GM23338 (cell line): ENCODE data around the gene ATP8A1.

Source experiments
- EZH2 ChIP-seq: fragments of 200-600 bp; sonication (generic); IDR thresholded peaks from one replicate; pipeline ENCODE4 v1.8.0; 2017; ENCODE audit warnings: antibody characterized with exemption, mild to moderate bottlenecking, low read depth; ENCODE audit not compliant: unreplicated experiment
- EZH2phosphoT487 ChIP-seq: fragments of 200-600 bp; sonication (generic); IDR thresholded peaks from one replicate; pipeline ENCODE4 v1.8.1; 2018; ENCODE audit warnings: antibody characterized with exemption; ENCODE audit not compliant: unreplicated experiment
- TF ChIP-seq, protein P1 (sequence below): IDR thresholded peaks from 2 replicates; pipeline ENCODE4 v1.6.1; 2016; ENCODE audit warnings: antibody characterized with exemption
- TF ChIP-seq, protein P2 (sequence below), 2 experiments: fragments of 200-600 bp in 1 of 2; sonication (generic) in 1 of 2; conservative IDR thresholded peaks; 2 replicates each; pipeline versions ENCODE4 v1.5.1 to v1.6.1; 2016 to 2017; ENCODE audit warnings: antibody characterized with exemption in 2 of 2, low read depth in 2 of 2, mild to moderate bottlenecking in 2 of 2, moderate library complexity in 1 of 2
- TF ChIP-seq, protein P3 (sequence below): fragments of 250-450 bp; sonication (Bioruptor Pico); IDR thresholded peaks from 2 replicates; pipeline ENCODE4 v1.5.0; 2020; ENCODE audit warnings: mild to moderate bottlenecking, moderate library complexity
- TF ChIP-seq, protein P4 (sequence below): IDR thresholded peaks from one replicate; pipeline ENCODE4 v1.6.1; 2018; ENCODE audit warnings: antibody characterized with exemption; ENCODE audit not compliant: unreplicated experiment

DNA sequence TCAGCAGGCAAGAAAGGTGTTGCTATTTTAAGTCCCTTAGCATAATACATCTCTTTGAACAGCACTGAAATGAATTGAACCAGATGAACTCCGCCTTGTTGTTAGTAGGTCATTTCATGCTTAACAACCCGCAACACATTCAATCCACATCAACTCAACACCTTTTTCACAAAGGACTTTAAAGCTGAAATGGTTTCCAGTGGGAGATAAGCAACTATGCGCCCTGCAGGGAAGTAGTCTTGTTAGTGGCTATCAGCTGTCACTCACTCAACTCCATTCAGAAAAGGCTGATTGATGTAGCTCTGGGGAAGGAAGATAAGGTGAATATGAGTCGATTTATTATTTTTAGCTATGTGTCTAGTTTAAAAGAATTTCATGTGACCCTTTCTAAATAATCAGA, 46.0 kb downstream of the ATP8A1 start:
- TF ChIP-seq, protein P1, sequence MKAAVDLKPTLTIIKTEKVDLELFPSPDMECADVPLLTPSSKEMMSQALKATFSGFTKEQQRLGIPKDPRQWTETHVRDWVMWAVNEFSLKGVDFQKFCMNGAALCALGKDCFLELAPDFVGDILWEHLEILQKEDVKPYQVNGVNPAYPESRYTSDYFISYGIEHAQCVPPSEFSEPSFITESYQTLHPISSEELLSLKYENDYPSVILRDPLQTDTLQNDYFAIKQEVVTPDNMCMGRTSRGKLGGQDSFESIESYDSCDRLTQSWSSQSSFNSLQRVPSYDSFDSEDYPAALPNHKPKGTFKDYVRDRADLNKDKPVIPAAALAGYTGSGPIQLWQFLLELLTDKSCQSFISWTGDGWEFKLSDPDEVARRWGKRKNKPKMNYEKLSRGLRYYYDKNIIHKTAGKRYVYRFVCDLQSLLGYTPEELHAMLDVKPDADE, result no peak
- no peak for TF ChIP-seq EZH2phosphoT487
- TF ChIP-seq, protein P2, sequence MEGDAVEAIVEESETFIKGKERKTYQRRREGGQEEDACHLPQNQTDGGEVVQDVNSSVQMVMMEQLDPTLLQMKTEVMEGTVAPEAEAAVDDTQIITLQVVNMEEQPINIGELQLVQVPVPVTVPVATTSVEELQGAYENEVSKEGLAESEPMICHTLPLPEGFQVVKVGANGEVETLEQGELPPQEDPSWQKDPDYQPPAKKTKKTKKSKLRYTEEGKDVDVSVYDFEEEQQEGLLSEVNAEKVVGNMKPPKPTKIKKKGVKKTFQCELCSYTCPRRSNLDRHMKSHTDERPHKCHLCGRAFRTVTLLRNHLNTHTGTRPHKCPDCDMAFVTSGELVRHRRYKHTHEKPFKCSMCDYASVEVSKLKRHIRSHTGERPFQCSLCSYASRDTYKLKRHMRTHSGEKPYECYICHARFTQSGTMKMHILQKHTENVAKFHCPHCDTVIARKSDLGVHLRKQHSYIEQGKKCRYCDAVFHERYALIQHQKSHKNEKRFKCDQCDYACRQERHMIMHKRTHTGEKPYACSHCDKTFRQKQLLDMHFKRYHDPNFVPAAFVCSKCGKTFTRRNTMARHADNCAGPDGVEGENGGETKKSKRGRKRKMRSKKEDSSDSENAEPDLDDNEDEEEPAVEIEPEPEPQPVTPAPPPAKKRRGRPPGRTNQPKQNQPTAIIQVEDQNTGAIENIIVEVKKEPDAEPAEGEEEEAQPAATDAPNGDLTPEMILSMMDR (conservative IDR thresholded peaks at IDR 0.05; ENCODE audit: low read depth in 2 of 2), result no peak
- TF ChIP-seq, protein P3, sequence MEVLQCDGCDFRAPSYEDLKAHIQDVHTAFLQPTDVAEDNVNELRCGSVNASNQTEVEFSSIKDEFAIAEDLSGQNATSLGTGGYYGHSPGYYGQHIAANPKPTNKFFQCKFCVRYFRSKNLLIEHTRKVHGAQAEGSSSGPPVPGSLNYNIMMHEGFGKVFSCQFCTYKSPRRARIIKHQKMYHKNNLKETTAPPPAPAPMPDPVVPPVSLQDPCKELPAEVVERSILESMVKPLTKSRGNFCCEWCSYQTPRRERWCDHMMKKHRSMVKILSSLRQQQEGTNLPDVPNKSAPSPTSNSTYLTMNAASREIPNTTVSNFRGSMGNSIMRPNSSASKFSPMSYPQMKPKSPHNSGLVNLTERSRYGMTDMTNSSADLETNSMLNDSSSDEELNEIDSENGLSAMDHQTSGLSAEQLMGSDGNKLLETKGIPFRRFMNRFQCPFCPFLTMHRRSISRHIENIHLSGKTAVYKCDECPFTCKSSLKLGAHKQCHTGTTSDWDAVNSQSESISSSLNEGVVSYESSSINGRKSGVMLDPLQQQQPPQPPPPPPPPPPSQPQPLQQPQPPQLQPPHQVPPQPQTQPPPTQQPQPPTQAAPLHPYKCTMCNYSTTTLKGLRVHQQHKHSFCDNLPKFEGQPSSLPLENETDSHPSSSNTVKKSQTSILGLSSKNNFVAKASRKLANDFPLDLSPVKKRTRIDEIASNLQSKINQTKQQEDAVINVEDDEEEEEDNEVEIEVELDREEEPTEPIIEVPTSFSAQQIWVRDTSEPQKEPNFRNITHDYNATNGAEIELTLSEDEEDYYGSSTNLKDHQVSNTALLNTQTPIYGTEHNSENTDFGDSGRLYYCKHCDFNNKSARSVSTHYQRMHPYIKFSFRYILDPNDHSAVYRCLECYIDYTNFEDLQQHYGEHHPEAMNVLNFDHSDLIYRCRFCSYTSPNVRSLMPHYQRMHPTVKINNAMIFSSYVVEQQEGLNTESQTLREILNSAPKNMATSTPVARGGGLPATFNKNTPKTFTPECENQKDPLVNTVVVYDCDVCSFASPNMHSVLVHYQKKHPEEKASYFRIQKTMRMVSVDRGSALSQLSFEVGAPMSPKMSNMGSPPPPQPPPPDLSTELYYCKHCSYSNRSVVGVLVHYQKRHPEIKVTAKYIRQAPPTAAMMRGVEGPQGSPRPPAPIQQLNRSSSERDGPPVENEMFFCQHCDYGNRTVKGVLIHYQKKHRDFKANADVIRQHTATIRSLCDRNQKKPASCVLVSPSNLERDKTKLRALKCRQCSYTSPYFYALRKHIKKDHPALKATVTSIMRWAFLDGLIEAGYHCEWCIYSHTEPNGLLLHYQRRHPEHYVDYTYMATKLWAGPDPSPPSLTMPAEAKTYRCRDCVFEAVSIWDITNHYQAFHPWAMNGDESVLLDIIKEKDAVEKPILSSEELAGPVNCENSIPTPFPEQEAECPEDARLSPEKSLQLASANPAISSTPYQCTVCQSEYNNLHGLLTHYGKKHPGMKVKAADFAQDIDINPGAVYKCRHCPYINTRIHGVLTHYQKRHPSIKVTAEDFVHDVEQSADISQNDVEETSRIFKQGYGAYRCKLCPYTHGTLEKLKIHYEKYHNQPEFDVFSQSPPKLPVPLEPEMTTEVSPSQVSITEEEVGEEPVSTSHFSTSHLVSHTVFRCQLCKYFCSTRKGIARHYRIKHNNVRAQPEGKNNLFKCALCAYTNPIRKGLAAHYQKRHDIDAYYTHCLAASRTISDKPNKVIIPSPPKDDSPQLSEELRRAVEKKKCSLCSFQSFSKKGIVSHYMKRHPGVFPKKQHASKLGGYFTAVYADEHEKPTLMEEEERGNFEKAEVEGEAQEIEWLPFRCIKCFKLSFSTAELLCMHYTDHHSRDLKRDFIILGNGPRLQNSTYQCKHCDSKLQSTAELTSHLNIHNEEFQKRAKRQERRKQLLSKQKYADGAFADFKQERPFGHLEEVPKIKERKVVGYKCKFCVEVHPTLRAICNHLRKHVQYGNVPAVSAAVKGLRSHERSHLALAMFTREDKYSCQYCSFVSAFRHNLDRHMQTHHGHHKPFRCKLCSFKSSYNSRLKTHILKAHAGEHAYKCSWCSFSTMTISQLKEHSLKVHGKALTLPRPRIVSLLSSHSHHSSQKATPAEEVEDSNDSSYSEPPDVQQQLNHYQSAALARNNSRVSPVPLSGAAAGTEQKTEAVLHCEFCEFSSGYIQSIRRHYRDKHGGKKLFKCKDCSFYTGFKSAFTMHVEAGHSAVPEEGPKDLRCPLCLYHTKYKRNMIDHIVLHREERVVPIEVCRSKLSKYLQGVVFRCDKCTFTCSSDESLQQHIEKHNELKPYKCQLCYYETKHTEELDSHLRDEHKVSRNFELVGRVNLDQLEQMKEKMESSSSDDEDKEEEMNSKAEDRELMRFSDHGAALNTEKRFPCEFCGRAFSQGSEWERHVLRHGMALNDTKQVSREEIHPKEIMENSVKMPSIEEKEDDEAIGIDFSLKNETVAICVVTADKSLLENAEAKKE (CRISPR knock-in tag), result no peak
- TF ChIP-seq EZH2, result no peak
- TF ChIP-seq, protein P4, sequence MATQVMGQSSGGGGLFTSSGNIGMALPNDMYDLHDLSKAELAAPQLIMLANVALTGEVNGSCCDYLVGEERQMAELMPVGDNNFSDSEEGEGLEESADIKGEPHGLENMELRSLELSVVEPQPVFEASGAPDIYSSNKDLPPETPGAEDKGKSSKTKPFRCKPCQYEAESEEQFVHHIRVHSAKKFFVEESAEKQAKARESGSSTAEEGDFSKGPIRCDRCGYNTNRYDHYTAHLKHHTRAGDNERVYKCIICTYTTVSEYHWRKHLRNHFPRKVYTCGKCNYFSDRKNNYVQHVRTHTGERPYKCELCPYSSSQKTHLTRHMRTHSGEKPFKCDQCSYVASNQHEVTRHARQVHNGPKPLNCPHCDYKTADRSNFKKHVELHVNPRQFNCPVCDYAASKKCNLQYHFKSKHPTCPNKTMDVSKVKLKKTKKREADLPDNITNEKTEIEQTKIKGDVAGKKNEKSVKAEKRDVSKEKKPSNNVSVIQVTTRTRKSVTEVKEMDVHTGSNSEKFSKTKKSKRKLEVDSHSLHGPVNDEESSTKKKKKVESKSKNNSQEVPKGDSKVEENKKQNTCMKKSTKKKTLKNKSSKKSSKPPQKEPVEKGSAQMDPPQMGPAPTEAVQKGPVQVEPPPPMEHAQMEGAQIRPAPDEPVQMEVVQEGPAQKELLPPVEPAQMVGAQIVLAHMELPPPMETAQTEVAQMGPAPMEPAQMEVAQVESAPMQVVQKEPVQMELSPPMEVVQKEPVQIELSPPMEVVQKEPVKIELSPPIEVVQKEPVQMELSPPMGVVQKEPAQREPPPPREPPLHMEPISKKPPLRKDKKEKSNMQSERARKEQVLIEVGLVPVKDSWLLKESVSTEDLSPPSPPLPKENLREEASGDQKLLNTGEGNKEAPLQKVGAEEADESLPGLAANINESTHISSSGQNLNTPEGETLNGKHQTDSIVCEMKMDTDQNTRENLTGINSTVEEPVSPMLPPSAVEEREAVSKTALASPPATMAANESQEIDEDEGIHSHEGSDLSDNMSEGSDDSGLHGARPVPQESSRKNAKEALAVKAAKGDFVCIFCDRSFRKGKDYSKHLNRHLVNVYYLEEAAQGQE, result no peak
